ENCODE data around the gene ANGPTL8. TPM values are rescaled to one million over a fixed set of nuclear protein-coding genes. Genes with fewer than 3 reads are reported as not detected.

ANGPTL8 gene
- total and polyA plus RNA-seq, 9 of the 15 experiments (the other 6 are each of a cell fraction or from before 2014, with no cell fraction given) = not detected

GRCh38 chr19:11196406-11197287, 42.8 kb upstream of the ANGPTL8 start (continued):
- TF ChIP-seq HES1 (IDR thresholded peaks at IDR 0.05; ENCODE audit: low read depth) (no peak), FOSL1 (tag; conservative IDR thresholded peaks at IDR 0.05) (no peak), ARHGAP35 (IDR thresholded peaks at IDR 0.05; ENCODE audit: partially characterized antibody) (no peak), SMARCB1 (IDR thresholded peaks at IDR 0.05; ENCODE audit: insufficient read length, low read depth) (no peak), ZBTB40 (IDR thresholded peaks at IDR 0.05) (peak; percentile 58; the same call in 1 of the 2 replicates), ZBTB40 (CRISPR knock-in tag; IDR thresholded peaks at IDR 0.05) (no peak), NCOR1 (IDR thresholded peaks at IDR 0.05) (0 out of 2 replicates have a peak, but pooled peaks have one; percentile 19), GTF2E2 (tag; IDR thresholded peaks at IDR 0.05) (no peak), ZNF121 (CRISPR knock-in tag; conservative IDR thresholded peaks at IDR 0.05) (no peak), ZNF23 (CRISPR knock-in tag; IDR thresholded peaks at IDR 0.05) (no peak), HDAC8 (tag; IDR thresholded peaks at IDR 0.05) (no peak), MECOM (CRISPR knock-in tag; IDR thresholded peaks at IDR 0.05) (no peak), RFX1 (IDR thresholded peaks at IDR 0.05) (no peak), ZFP30 (CRISPR knock-in tag; IDR thresholded peaks at IDR 0.05; ENCODE audit: borderline replicate concordance) (no peak)
- TF ChIP-seq, protein P1, sequence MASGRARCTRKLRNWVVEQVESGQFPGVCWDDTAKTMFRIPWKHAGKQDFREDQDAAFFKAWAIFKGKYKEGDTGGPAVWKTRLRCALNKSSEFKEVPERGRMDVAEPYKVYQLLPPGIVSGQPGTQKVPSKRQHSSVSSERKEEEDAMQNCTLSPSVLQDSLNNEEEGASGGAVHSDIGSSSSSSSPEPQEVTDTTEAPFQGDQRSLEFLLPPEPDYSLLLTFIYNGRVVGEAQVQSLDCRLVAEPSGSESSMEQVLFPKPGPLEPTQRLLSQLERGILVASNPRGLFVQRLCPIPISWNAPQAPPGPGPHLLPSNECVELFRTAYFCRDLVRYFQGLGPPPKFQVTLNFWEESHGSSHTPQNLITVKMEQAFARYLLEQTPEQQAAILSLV (tag; IDR thresholded peaks at IDR 0.05) = no peak
- TF ChIP-seq, protein P2, sequence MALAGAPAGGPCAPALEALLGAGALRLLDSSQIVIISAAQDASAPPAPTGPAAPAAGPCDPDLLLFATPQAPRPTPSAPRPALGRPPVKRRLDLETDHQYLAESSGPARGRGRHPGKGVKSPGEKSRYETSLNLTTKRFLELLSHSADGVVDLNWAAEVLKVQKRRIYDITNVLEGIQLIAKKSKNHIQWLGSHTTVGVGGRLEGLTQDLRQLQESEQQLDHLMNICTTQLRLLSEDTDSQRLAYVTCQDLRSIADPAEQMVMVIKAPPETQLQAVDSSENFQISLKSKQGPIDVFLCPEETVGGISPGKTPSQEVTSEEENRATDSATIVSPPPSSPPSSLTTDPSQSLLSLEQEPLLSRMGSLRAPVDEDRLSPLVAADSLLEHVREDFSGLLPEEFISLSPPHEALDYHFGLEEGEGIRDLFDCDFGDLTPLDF (CRISPR knock-in tag; IDR thresholded peaks at IDR 0.05) = no peak

Data from K562 (cell line).